Neural progenitor cell (in vitro differentiated cells): ENCODE data around the gene RAB11FIP5. TPM values are rescaled to one million over a fixed set of nuclear protein-coding genes. Genes with fewer than 3 reads are reported as not detected.

Experiments used
- DNase-seq: peaks from one replicate; pipeline ENCODE4 v3.0.0-alpha.2; 2016; ENCODE audit warnings: low spot score
- H2AFZ ChIP-seq: fragments of 200-600 bp; sonication (generic); replicated peaks from 2 replicates; pipeline ENCODE4 v1.6.1; 2016; ENCODE audit warnings: antibody characterized with exemption
- H3F3A ChIP-seq: fragments of 200-600 bp; sonication (generic); 2 replicates; pipeline ENCODE4 v1.6.1; 2016; ENCODE audit warnings: antibody characterized with exemption, low read depth
- H3K27ac ChIP-seq: fragments of 200-600 bp; sonication (generic); 2 replicates; pipeline ENCODE4 v1.5.1; 2016; ENCODE audit warnings: mild to moderate bottlenecking
- H3K27me3 ChIP-seq: fragments of 200-600 bp; sonication (generic); 2 replicates; pipeline ENCODE4 v1.6.1; 2016; ENCODE audit warnings: mild to moderate bottlenecking, moderate library complexity
- H3K36me3 ChIP-seq: fragments of 200-600 bp; sonication (generic); 2 replicates; pipeline ENCODE4 v1.5.1; 2016
- H3K4me1 ChIP-seq: fragments of 200-600 bp; sonication (generic); 2 replicates; pipeline ENCODE4 v1.6.1; 2016; ENCODE audit warnings: mixed run types
- H3K4me2 ChIP-seq: fragments of 200-600 bp; sonication (generic); 2 replicates; pipeline ENCODE4 v1.6.1; 2016
- H3K4me3 ChIP-seq: fragments of 200-600 bp; sonication (generic); 2 replicates; pipeline ENCODE4 v1.5.1; 2016
- H3K79me2 ChIP-seq: fragments of 200-600 bp; sonication (generic); 2 replicates; pipeline ENCODE4 v1.6.1; 2016; ENCODE audit warnings: low read depth
- H3K9ac ChIP-seq: fragments of 200-600 bp; sonication (generic); 2 replicates; pipeline ENCODE4 v1.6.1; 2016
- H3K9me3 ChIP-seq: fragments of 200-600 bp; sonication (generic); 2 replicates; pipeline ENCODE4 v1.5.1; 2016; ENCODE audit warnings: low read depth
- H4K20me1 ChIP-seq: fragments of 200-600 bp; sonication (generic); 2 replicates; pipeline ENCODE4 v1.6.1; 2016; ENCODE audit warnings: low read depth
- H3K27ac Mint-ChIP-seq: 3 replicates; pipeline ENCODE4 v1.8.0; 2021; ENCODE audit warnings: mixed read lengths
- H3K27me3 Mint-ChIP-seq: 2 replicates; pipeline ENCODE4 v1.8.0; 2022; ENCODE audit warnings: low read depth, mild to moderate bottlenecking, inconsistent platforms, moderate library complexity, mixed read lengths; ENCODE audit not compliant: insufficient read depth
- H3K36me3 Mint-ChIP-seq: 3 replicates; pipeline ENCODE4 v1.8.0; 2021; ENCODE audit warnings: mixed read lengths
- H3K4me1 Mint-ChIP-seq: 3 replicates; pipeline ENCODE4 v1.8.0; 2021; ENCODE audit warnings: mixed read lengths
- H3K4me3 Mint-ChIP-seq: 3 replicates; pipeline ENCODE4 v1.8.0; 2021; ENCODE audit warnings: mild to moderate bottlenecking, moderate library complexity, mixed read lengths
- H3K9me3 Mint-ChIP-seq: 3 replicates; pipeline ENCODE4 v1.8.0; 2020; ENCODE audit warnings: mixed read lengths
- EZH2 ChIP-seq: fragments of 200-600 bp; sonication (generic); IDR thresholded peaks from 2 replicates; pipeline ENCODE4 v1.6.1; 2017; ENCODE audit warnings: antibody characterized with exemption, mild to moderate bottlenecking, moderate library complexity
- EZH2phosphoT487 ChIP-seq: fragments of 200-600 bp; sonication (generic); IDR thresholded peaks from 2 replicates; pipeline ENCODE4 v1.6.1; 2017; ENCODE audit warnings: antibody characterized with exemption
- total RNA-seq: library from RNA; depleted of rRNA; stranded (reverse); fragments of >200 nt; gene quantifications from 2 replicates; pipeline ENCODE4 v1.2.3, GENCODE V29; 2015; ENCODE audit warnings: low replicate concordance
- TF ChIP-seq, protein P1 (sequence below): fragments of 200-600 bp; sonication (generic); IDR thresholded peaks from 2 replicates; pipeline ENCODE4 v1.5.1; 2017; ENCODE audit warnings: antibody characterized with exemption, mild to moderate bottlenecking

RAB11FIP5 gene
- total RNA-seq, 1 donor from 2014 or later: 4.2 TPM

DNA sequence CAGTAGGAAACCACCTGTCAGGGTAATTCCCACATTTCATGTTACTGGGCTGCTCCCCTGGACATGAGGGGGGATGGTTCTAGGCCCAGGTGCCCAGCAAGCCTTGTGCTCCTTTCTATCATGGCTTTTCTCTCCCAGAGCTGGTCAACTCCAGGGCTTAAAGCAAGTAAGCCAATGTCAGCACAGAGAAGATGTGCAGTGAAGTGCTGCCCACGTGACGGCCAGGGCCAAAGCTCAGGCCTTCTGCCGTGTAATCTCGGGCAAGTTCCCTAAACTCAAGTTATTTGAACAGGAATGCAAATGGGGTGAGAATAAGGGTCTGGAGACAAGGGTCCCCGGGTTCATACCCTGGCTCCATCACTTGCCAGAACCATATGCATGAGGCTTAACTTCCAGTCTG, 57.8 kb downstream of the RAB11FIP5 start:
- Histone ChIP-seq H3K27ac (no peak overlapping the region), H3K9ac (no peak overlapping the region), H3K4me2 (no peak overlapping the region), H2AFZ (no peak overlapping the region), H3K9me3 (peaks cover 3% of the 10 kb centered on the region), H3K4me1 (peaks cover 13% of the 10 kb centered on the region), H3K79me2 (no peaks in the 10 kb centered on the region), H3K36me3 (no peaks in the 10 kb centered on the region), H4K20me1 (no peaks in the 10 kb centered on the region), H3K27me3 (no peaks in the 10 kb centered on the region), H3K4me3 (no peak overlapping the region), H3F3A (peaks cover 6% of the 10 kb centered on the region)
- DNase-seq: no peak
- Mint-ChIP-seq H3K27ac (no peak overlapping the region), H3K9me3 (peaks cover 15% of the 10 kb centered on the region), H3K4me3 (no peak overlapping the region), H3K27me3 (peaks cover 4% of the 10 kb centered on the region), H3K4me1 (peaks cover 17% of the 10 kb centered on the region), H3K36me3 (peaks cover 26% of the 10 kb centered on the region)
- TF ChIP-seq, protein P1, sequence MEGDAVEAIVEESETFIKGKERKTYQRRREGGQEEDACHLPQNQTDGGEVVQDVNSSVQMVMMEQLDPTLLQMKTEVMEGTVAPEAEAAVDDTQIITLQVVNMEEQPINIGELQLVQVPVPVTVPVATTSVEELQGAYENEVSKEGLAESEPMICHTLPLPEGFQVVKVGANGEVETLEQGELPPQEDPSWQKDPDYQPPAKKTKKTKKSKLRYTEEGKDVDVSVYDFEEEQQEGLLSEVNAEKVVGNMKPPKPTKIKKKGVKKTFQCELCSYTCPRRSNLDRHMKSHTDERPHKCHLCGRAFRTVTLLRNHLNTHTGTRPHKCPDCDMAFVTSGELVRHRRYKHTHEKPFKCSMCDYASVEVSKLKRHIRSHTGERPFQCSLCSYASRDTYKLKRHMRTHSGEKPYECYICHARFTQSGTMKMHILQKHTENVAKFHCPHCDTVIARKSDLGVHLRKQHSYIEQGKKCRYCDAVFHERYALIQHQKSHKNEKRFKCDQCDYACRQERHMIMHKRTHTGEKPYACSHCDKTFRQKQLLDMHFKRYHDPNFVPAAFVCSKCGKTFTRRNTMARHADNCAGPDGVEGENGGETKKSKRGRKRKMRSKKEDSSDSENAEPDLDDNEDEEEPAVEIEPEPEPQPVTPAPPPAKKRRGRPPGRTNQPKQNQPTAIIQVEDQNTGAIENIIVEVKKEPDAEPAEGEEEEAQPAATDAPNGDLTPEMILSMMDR: no peak
- TF ChIP-seq EZH2 (no peak), EZH2phosphoT487 (no peak)

DNA sequence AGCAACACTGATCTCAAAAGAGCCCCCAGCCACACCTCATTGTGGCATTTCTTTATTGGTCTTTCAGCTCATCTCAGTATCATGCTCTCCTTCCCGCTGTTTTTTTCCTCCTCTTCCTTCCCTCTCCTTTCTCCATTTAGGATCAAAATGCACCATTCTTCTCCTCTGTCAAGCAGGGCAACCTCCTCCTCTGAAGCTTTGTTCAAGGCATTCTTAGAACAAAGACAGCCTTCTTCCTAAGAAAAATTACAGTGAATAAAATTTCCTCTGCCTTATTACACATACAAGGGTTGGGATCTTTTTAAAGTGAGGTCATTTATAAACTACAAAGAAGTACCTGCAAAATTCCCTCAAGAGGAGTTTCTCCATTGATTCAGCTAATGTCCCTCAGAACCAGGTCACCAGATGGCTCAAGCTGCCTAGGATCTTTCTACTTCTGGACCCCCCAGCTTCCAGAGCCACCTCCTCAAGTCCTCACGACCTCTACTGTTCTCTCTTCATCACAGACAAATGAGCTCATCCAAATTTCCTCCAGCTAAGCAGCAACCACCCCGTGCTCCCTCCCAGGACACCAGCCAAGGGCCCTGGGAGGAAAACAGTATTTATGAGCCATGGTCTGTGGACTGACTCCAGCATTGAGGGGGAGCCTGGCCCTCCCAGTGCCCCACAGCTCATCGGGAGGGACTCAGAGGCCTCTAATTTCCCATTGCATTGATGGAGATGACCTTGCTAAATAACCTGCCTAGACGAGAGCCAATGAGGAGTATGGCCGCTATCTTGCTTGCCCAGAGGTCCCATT, 59.2 kb downstream of the RAB11FIP5 start:
- Histone ChIP-seq H3F3A (peaks cover 18% of the 10 kb centered on the region), H3K36me3 (no peaks in the 10 kb centered on the region), H3K79me2 (no peaks in the 10 kb centered on the region), H3K4me1 (peaks cover 21% of the 10 kb centered on the region), H3K9ac (no peak overlapping the region), H2AFZ (no peak overlapping the region), H3K27me3 (no peaks in the 10 kb centered on the region), H3K4me3 (no peak overlapping the region), H3K27ac (no peak overlapping the region), H3K4me2 (no peak overlapping the region), H3K9me3 (peaks cover 3% of the 10 kb centered on the region), H4K20me1 (no peaks in the 10 kb centered on the region)
- H3K4me1 Mint-ChIP-seq: peaks cover 25% of the 10 kb centered on the region
- H3K27me3 Mint-ChIP-seq: peaks cover 4% of the 10 kb centered on the region
- DNase-seq: no peak
- H3K27ac Mint-ChIP-seq: no peak overlapping the region
- H3K36me3 Mint-ChIP-seq: peaks cover 21% of the 10 kb centered on the region
- peaks cover 15% of the 10 kb centered on the region for H3K9me3 Mint-ChIP-seq
- H3K4me3 Mint-ChIP-seq: no peak overlapping the region
- TF ChIP-seq EZH2phosphoT487 (no peak), EZH2 (no peak)
- TF ChIP-seq, protein P1: no peak

DNA sequence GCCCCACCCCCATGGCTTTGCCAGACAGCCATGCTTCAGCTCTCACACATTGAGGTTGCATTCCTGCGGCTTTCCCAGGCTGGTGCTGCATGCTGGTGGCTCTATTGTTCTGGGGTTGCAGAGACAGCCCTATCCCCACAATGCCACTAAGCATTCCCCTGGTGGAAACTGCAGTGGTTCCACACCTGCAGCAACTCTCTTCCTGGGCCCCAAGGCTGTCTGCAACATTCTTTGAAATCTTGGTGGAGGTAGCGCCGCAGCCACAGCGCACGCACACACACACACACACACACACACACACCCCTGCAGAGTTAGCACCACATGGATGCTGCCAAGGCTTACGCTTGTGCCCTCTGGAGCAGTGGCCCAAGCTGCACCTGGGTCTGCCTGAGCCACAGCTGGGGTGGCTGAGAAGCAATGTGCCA, 62.6 kb downstream of the RAB11FIP5 start:
- peaks cover 18% of the 10 kb centered on the region for H3F3A ChIP-seq
- TF ChIP-seq EZH2phosphoT487: no peak
- TF ChIP-seq, protein P1: no peak
- H4K20me1 ChIP-seq: no peaks in the 10 kb centered on the region
- H3K27ac ChIP-seq: no peak overlapping the region
- H3K79me2 ChIP-seq: no peaks in the 10 kb centered on the region
- H3K4me3 Mint-ChIP-seq: no peak overlapping the region
- peaks cover 21% of the 10 kb centered on the region for H3K4me1 ChIP-seq
- peaks cover 25% of the 10 kb centered on the region for H3K4me1 Mint-ChIP-seq
- H3K4me3 ChIP-seq: no peak overlapping the region
- H2AFZ ChIP-seq: no peak overlapping the region
- no peaks in the 10 kb centered on the region for H3K36me3 ChIP-seq
- peak overlapping the region; percentile 83 for H3K27ac Mint-ChIP-seq
- H3K27me3 Mint-ChIP-seq: peaks cover 2% of the 10 kb centered on the region
- H3K36me3 Mint-ChIP-seq: peaks cover 2% of the 10 kb centered on the region
- H3K27me3 ChIP-seq: no peaks in the 10 kb centered on the region
- H3K9me3 ChIP-seq: no peaks in the 10 kb centered on the region
- peak overlapping the region; percentile 60 for H3K4me2 ChIP-seq
- peak; percentile 89 for DNase-seq
- no peak overlapping the region for H3K9ac ChIP-seq
- no peaks in the 10 kb centered on the region for H3K9me3 Mint-ChIP-seq
